ENCODE results near the gene GAGE13. TPM values are rescaled to one million over a fixed set of nuclear protein-coding genes. Genes with fewer than 3 reads are reported as not detected.

Gene GAGE13
- total RNA-seq = not detected in 2 replicates

GRCh38 chrX:49331282-49331681 lies at the start of gene GAGE13:
Gene GAGE13 (plus strand): TSS chrX:49331582. CDS start chrX:49332738, 1,156 bp downstream.

GRCh38 chrX:49303346-49303745 lies 28.0 kb upstream of the GAGE13 start, which contains the start of gene GAGE10:
Gene GAGE10 (plus strand): TSS chrX:49303646. CDS start chrX:49304860, 1,214 bp downstream.

GRCh38 chrX:49321737-49322136 lies 9.6 kb upstream of the GAGE13 start, which contains the start of gene GAGE12J:
Gene GAGE12J (plus strand): TSS chrX:49322037. CDS start chrX:49323194, 1,157 bp downstream.

Other genes starting within 250 kb of the GAGE13 start
- 17.1 and 22.2 TPM in 2 replicates for gene GPKOW, start 207.8 kb upstream of the GAGE13 start, total RNA-seq
- gene MAGIX, start 168.8 kb upstream of the GAGE13 start, total RNA-seq = 3.0 and 4.1 TPM in 2 replicates
- gene PLP2, start 159.7 kb upstream of the GAGE13 start, total RNA-seq = 14.7 and 24.3 TPM in 2 replicates
- 16.4 and 28.1 TPM in 2 replicates for gene PRICKLE3, start 145.2 kb upstream of the GAGE13 start, total RNA-seq
- gene SYP, start 131.4 kb upstream of the GAGE13 start, total RNA-seq = not detected in 2 replicates
- gene CACNA1F, start 98.2 kb upstream of the GAGE13 start, total RNA-seq = 0.21 TPM in 1 of 2 replicates, not detected in the other
- gene CCDC22, start 96.1 kb upstream of the GAGE13 start, total RNA-seq = 12.4 and 16.1 TPM in 2 replicates
- under 0.01 TPM in 1 of 2 replicates, not detected in the other for gene FOXP3, start 66.9 kb upstream of the GAGE13 start, total RNA-seq
- 3.2 and 5.5 TPM in 2 replicates for gene PPP1R3F, start 61.8 kb upstream of the GAGE13 start, total RNA-seq
- not detected in 2 replicates for gene GAGE10, start 27.9 kb upstream of the GAGE13 start, total RNA-seq
- not detected in 2 replicates for gene GAGE12J, start 9.5 kb upstream of the GAGE13 start, total RNA-seq
- gene GAGE12C, start 200.6 kb downstream of the GAGE13 start, total RNA-seq = not detected in 2 replicates
- not detected in 2 replicates for gene GAGE12D, start 210.2 kb downstream of the GAGE13 start, total RNA-seq
- gene GAGE12E, start 219.7 kb downstream of the GAGE13 start, total RNA-seq = not detected in 2 replicates
- gene GAGE12F, start 229.3 kb downstream of the GAGE13 start, total RNA-seq = not detected in 2 replicates
- not detected in 2 replicates for gene GAGE12G, start 238.8 kb downstream of the GAGE13 start, total RNA-seq
- not detected in 2 replicates for gene GAGE12H, start 248.4 kb downstream of the GAGE13 start, total RNA-seq

Data from tracheal epithelial cell (primary cell).